SK-N-SH treated with all-trans-retinoic acid at 6 μM for 48 hours (cell line): Measurements from ENCODE around the gene FBXO27.

Source experiments
- ATAC-seq: fragments of 200-7000 bp; cut with Tn5 transposase; 3 replicates; pipeline ENCODE4 v1.9.1; 2020; ENCODE audit warnings: mild to moderate bottlenecking, moderate library complexity
- BACH2 ChIP-seq: fragments of 250-450 bp; sonication (Bioruptor Pico); IDR thresholded peaks from 2 replicates; pipeline ENCODE4 v1.9.0; 2021; ENCODE audit warnings: mild to moderate bottlenecking, borderline replicate concordance
- CSDC2 ChIP-seq: fragments of 250-450 bp; sonication (Bioruptor Pico); IDR thresholded peaks from 2 replicates; pipeline ENCODE4 v1.5.0; 2020; ENCODE audit warnings: mild to moderate bottlenecking, moderate library complexity
- ESRRG ChIP-seq: fragments of 250-450 bp; sonication (Bioruptor Pico); IDR thresholded peaks from 2 replicates; pipeline ENCODE4 v1.6.1; 2021; ENCODE audit warnings: mild to moderate bottlenecking
- GLIS3 ChIP-seq: fragments of 250-450 bp; sonication (Bioruptor Pico); IDR thresholded peaks from 2 replicates; pipeline ENCODE4 v1.5.0; 2020; ENCODE audit warnings: mild to moderate bottlenecking, moderate library complexity
- ISL1 ChIP-seq: fragments of 250-450 bp; sonication (Bioruptor Pico); IDR thresholded peaks from 2 replicates; pipeline ENCODE4 v2.1.2; 2022; ENCODE audit warnings: mild to moderate bottlenecking, moderate library complexity
- OSR1 ChIP-seq: fragments of 250-450 bp; sonication (Bioruptor Pico); IDR thresholded peaks from 2 replicates; pipeline ENCODE4 v1.8.0; 2022; ENCODE audit warnings: moderate library complexity, mild to moderate bottlenecking, inconsistent platforms
- RARB ChIP-seq: fragments of 250-450 bp; sonication (Bioruptor Pico); IDR thresholded peaks from 2 replicates; pipeline ENCODE4 v1.8.0; 2021; ENCODE audit warnings: mild to moderate bottlenecking, moderate library complexity
- SNAI2 ChIP-seq: fragments of 250-450 bp; sonication (Bioruptor Pico); IDR thresholded peaks from 2 replicates; pipeline ENCODE4 v1.5.0; 2020; ENCODE audit warnings: mild to moderate bottlenecking, moderate library complexity
- TOX ChIP-seq: fragments of 250-450 bp; sonication (Bioruptor Pico); IDR thresholded peaks from 2 replicates; pipeline ENCODE4 v1.8.0; 2021; ENCODE audit warnings: mild to moderate bottlenecking, moderate library complexity, borderline replicate concordance
- ZC3H10 ChIP-seq: fragments of 250-450 bp; sonication (Bioruptor Pico); IDR thresholded peaks from 2 replicates; pipeline ENCODE4 v1.5.1; 2021; ENCODE audit warnings: mild to moderate bottlenecking, moderate library complexity
- ZFP3 ChIP-seq: fragments of 250-450 bp; sonication (Bioruptor Pico); IDR thresholded peaks from 2 replicates; pipeline ENCODE4 v1.5.0; 2020; ENCODE audit warnings: mild to moderate bottlenecking, moderate library complexity
- ZFP30 ChIP-seq: fragments of 450-650 bp; formaldehyde crosslinking; IDR thresholded peaks from 2 replicates; pipeline ENCODE4 v1.5.0; 2022; ENCODE audit warnings: mild to moderate bottlenecking, moderate library complexity
- ZNF565 ChIP-seq: fragments of 450-650 bp; formaldehyde crosslinking; conservative IDR thresholded peaks from 2 replicates; pipeline ENCODE4 v1.5.0; 2020; ENCODE audit warnings: low read depth, mild to moderate bottlenecking, moderate library complexity
- ZNF70 ChIP-seq: fragments of 450-650 bp; formaldehyde crosslinking; IDR thresholded peaks from 2 replicates; pipeline ENCODE4 v1.5.0; 2020; ENCODE audit warnings: mild to moderate bottlenecking, moderate library complexity
- TF ChIP-seq, protein P1 (sequence below): fragments of 250-450 bp; sonication (Bioruptor Pico); IDR thresholded peaks from 2 replicates; pipeline ENCODE4 v1.5.0; 2020; ENCODE audit warnings: mild to moderate bottlenecking, moderate library complexity
- TF ChIP-seq, protein P2 (sequence below): fragments of 250-450 bp; sonication (Bioruptor Pico); IDR thresholded peaks from 2 replicates; pipeline ENCODE4 v1.5.1; 2020; ENCODE audit warnings: low read depth, mild to moderate bottlenecking, moderate library complexity
- TF ChIP-seq, protein P3 (sequence below): fragments of 250-450 bp; sonication (Bioruptor Pico); IDR thresholded peaks from 2 replicates; pipeline ENCODE4 v1.8.0; 2020; ENCODE audit warnings: mild to moderate bottlenecking, moderate library complexity, borderline replicate concordance
- TF ChIP-seq, protein P4 (sequence below): fragments of 250-450 bp; sonication (Bioruptor Pico); IDR thresholded peaks from 2 replicates; pipeline ENCODE4 v1.5.1; 2021; ENCODE audit warnings: mild to moderate bottlenecking, moderate library complexity

FBXO27 gene

DNA sequence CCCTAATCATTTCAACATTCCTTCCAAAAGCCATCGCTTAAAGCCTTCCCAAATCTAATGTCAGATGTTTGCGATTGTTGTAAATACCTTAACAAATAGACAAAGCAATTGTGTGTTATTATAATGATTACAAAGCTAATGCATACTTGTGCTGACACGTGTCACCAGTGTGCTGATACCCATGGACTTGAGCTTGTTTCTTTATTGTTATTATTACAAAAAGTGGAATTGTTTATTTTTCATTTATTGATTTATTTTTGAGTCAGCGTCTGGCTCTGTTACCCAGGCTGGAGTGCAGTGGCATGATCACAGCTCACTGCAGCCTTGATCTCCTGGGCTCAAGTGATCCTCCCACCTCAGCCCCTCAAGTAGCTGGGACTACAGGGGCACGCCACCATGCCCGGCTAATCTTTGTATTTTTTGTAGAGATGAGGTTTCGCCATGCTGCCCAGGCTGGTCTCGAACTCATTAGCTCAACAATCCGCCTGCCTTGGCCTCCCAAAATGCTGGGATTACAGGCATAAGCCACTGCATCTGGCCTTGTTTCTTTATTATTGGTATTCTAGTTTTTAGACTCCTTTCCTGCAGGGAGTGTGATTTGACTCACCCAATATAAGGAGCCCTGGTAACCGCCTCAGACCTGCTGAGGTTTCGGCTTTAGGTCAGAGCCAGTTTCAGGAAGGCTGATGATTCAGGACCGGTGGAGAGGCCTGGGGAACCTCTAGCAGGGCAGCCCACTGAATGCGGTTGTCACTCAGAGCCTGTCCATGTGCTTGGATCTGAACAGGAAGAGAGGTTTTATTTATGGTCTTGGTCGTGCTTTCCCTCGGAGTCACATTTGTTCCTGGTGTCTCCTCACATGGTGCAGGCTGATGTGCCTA lies 54.7 kb downstream of the FBXO27 start:
- TF ChIP-seq CSDC2 (no peak), ZNF565 (CRISPR knock-in tag) (no peak)
- TF ChIP-seq, protein P1, sequence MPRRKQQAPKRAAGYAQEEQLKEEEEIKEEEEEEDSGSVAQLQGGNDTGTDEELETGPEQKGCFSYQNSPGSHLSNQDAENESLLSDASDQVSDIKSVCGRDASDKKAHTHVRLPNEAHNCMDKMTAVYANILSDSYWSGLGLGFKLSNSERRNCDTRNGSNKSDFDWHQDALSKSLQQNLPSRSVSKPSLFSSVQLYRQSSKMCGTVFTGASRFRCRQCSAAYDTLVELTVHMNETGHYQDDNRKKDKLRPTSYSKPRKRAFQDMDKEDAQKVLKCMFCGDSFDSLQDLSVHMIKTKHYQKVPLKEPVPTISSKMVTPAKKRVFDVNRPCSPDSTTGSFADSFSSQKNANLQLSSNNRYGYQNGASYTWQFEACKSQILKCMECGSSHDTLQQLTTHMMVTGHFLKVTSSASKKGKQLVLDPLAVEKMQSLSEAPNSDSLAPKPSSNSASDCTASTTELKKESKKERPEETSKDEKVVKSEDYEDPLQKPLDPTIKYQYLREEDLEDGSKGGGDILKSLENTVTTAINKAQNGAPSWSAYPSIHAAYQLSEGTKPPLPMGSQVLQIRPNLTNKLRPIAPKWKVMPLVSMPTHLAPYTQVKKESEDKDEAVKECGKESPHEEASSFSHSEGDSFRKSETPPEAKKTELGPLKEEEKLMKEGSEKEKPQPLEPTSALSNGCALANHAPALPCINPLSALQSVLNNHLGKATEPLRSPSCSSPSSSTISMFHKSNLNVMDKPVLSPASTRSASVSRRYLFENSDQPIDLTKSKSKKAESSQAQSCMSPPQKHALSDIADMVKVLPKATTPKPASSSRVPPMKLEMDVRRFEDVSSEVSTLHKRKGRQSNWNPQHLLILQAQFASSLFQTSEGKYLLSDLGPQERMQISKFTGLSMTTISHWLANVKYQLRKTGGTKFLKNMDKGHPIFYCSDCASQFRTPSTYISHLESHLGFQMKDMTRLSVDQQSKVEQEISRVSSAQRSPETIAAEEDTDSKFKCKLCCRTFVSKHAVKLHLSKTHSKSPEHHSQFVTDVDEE (CRISPR knock-in tag), result no peak
- no peak for ATAC-seq

DNA sequence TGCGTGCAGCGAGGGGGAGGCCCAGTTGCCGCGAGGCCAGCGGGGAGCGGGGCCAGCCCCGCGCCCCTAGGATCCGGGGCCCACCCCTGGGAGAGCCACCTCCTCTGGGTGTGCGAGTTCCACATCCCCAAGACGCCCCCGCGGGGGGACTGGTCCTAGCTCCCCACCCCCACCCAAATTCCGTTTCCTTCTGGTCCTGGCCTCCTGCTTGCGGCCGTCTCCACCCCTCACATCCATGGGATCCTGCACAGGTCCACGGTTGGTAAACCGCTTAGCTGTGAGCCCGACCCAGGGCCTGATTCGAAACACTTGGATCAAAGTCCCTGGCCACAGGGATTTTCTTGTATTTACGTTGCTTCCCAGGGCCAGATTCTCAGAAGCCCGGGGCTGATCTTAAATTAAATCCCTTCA lies 56.5 kb downstream of the FBXO27 start:
- TF ChIP-seq, protein P1 (CRISPR knock-in tag), result no peak
- TF ChIP-seq ESRRG (CRISPR knock-in tag) (no peak), RARB (CRISPR knock-in tag) (no peak), GLIS3 (CRISPR knock-in tag) (no peak), SNAI2 (no peak), ZFP30 (CRISPR knock-in tag) (no peak), OSR1 (CRISPR knock-in tag) (no peak)
- TF ChIP-seq, protein P2, sequence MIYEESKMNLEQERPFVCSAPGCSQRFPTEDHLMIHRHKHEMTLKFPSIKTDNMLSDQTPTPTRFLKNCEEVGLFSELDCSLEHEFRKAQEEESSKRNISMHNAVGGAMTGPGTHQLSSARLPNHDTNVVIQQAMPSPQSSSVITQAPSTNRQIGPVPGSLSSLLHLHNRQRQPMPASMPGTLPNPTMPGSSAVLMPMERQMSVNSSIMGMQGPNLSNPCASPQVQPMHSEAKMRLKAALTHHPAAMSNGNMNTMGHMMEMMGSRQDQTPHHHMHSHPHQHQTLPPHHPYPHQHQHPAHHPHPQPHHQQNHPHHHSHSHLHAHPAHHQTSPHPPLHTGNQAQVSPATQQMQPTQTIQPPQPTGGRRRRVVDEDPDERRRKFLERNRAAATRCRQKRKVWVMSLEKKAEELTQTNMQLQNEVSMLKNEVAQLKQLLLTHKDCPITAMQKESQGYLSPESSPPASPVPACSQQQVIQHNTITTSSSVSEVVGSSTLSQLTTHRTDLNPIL, result no peak
- TF ChIP-seq, protein P3, sequence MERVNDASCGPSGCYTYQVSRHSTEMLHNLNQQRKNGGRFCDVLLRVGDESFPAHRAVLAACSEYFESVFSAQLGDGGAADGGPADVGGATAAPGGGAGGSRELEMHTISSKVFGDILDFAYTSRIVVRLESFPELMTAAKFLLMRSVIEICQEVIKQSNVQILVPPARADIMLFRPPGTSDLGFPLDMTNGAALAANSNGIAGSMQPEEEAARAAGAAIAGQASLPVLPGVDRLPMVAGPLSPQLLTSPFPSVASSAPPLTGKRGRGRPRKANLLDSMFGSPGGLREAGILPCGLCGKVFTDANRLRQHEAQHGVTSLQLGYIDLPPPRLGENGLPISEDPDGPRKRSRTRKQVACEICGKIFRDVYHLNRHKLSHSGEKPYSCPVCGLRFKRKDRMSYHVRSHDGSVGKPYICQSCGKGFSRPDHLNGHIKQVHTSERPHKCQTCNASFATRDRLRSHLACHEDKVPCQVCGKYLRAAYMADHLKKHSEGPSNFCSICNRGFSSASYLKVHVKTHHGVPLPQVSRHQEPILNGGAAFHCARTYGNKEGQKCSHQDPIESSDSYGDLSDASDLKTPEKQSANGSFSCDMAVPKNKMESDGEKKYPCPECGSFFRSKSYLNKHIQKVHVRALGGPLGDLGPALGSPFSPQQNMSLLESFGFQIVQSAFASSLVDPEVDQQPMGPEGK, result no peak
- TF ChIP-seq, all 23 proteins: peak for 0
- ATAC-seq, result peak; percentile 62

DNA sequence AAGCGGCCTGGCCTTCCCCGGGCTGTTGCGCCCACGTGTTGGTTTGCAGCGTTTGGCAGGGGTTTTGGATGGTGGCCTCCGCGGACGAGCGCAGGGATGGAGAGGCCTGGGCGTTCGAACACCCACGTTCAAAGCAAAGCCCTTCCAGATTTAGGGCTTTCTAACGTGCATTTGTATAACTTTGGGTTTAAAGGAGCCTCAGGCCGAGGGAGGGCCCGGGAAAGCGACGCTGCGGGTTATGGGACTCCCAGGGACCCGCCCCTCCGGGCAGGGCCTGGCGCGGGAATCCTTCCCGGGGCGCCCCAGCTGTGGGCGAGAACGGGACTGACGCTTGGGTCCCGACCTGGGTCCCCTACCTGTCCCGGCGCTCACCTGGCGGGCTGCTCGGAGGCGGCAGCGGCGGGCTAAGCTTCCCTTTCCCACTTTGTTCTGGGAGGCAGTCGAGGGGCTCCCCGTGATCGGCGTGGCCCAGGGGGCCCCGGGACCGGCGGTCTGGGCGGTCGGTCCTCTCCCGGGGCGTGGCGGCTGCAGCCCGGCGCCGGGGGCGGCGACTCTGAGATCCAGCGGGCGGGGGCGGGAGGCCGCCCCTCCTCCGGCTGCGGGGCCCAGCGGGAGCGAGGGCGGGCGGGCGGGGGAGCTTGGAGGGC lies 57.0 kb downstream of the FBXO27 start, which contains the start of gene FBXO17:
Gene FBXO17 (minus strand): TSS at position 529 of the 647 bp plus-strand sequence. CDS start 25,423 bp downstream, outside the sequence.
- ATAC-seq, result peak; percentile 88
- TF ChIP-seq ZNF565 (CRISPR knock-in tag), result no peak
- TF ChIP-seq ZFP3 (CRISPR knock-in tag), result 0 out of 2 replicates have a peak, but pooled peaks have one; percentile 20

DNA sequence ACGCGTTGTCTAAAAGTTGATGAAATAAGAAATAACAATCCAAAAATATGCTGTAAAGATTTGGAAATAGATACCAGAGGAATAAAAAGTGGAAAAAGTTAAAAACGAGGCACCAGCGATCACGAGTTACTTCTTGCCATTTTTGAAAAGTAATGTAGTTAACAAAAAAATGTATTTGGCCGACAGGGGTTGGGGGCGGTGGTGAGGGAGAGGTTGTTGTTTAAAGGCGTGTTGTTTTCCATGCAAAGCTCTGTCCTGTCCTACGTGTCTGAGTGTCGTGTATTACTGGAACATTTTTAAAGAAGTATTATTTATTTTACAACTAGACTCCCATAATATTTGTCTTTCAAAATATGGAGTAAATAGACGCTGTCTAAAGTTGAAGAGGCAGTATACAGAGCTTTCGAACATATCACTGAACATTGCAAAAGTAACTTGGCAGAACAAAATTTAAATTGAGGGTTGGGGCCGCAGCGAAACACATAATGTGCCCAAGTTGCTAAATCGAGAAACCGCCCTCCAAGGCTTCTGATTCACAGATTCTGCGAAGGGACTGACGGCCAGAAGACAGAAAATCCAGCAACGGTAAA lies 57.6 kb downstream of the FBXO27 start:
- ATAC-seq, result peak; percentile 9; the same call in 2 of the 3 replicates
- no peak for TF ChIP-seq SNAI2
- TF ChIP-seq ZFP3 (CRISPR knock-in tag), result no peak
- no peak for TF ChIP-seq ZC3H10 (CRISPR knock-in tag)
- TF ChIP-seq RARB (CRISPR knock-in tag), result no peak
- no peak for TF ChIP-seq ESRRG (CRISPR knock-in tag)
- TF ChIP-seq BACH2 (CRISPR knock-in tag), result no peak
- TF ChIP-seq TOX (CRISPR knock-in tag), result no peak
- no peak for TF ChIP-seq ISL1 (CRISPR knock-in tag)
- no peak for TF ChIP-seq ZNF70
- TF ChIP-seq, protein P1 (CRISPR knock-in tag), result no peak
- TF ChIP-seq CSDC2, result no peak
- TF ChIP-seq, protein P4, sequence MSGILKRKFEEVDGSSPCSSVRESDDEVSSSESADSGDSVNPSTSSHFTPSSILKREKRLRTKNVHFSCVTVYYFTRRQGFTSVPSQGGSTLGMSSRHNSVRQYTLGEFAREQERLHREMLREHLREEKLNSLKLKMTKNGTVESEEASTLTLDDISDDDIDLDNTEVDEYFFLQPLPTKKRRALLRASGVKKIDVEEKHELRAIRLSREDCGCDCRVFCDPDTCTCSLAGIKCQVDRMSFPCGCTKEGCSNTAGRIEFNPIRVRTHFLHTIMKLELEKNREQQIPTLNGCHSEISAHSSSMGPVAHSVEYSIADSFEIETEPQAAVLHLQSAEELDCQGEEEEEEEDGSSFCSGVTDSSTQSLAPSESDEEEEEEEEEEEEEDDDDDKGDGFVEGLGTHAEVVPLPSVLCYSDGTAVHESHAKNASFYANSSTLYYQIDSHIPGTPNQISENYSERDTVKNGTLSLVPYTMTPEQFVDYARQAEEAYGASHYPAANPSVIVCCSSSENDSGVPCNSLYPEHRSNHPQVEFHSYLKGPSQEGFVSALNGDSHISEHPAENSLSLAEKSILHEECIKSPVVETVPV (CRISPR knock-in tag), result no peak
